Mesenchymal stem cell (in vitro differentiated cells and primary cell): Measurements from ENCODE around the gene PACSIN3.
"Not testable (repeated sequence)": the region's sequence is repeated elsewhere in the genome, so short reads cannot be mapped to it uniquely, and the experiment has no call there.

ENCODE experiments used
- DNase-seq: peaks from one replicate; pipeline ENCODE4 v3.0.0-alpha.2; 2013
- H2AFZ ChIP-seq: one replicate; pipeline ENCODE4 v1.6.1; 2013; ENCODE audit warnings: low read depth, mild to moderate bottlenecking, control low read depth, inconsistent platforms, low read length, moderate library complexity
- H2AK5ac ChIP-seq: 2 replicates; pipeline ENCODE4 v1.6.1; 2013; ENCODE audit warnings: low read length, moderate library complexity, mild to moderate bottlenecking, inconsistent platforms; ENCODE audit not compliant: severe bottlenecking
- H2BK120ac ChIP-seq: one replicate; pipeline ENCODE4 v1.6.1; 2013; ENCODE audit warnings: low read depth, mild to moderate bottlenecking, inconsistent platforms, low read length, moderate library complexity
- H2BK12ac ChIP-seq, 2 experiments: one replicate each; pipeline ENCODE4 v1.6.1; 2013; ENCODE audit warnings: inconsistent platforms in 2 of 2, low read length in 2 of 2, mild to moderate bottlenecking in 2 of 2, moderate library complexity in 2 of 2, control low read depth in 1 of 2
- H2BK15ac ChIP-seq: one replicate; pipeline ENCODE4 v1.6.1; 2013; ENCODE audit warnings: mild to moderate bottlenecking, low read depth, inconsistent platforms; ENCODE audit not compliant: poor library complexity, severe bottlenecking
- H2BK5ac ChIP-seq: 2 replicates; pipeline ENCODE4 v1.6.1; 2013; ENCODE audit warnings: low read depth, mild to moderate bottlenecking, low read length, control low read depth, inconsistent platforms; ENCODE audit not compliant: poor library complexity, severe bottlenecking
- H3K14ac ChIP-seq, 2 experiments: one replicate each; pipeline ENCODE4 v1.6.1; 2013; ENCODE audit warnings: inconsistent platforms in 2 of 2, low read length in 2 of 2, control low read depth in 1 of 2, mild to moderate bottlenecking in 1 of 2, moderate library complexity in 1 of 2
- H3K18ac ChIP-seq, 2 experiments: one replicate each; pipeline ENCODE4 v1.6.1; 2013; ENCODE audit warnings: inconsistent platforms in 2 of 2, low read length in 2 of 2, control low read depth in 1 of 2, low read depth in 1 of 2, mild to moderate bottlenecking in 1 of 2
- H3K23ac ChIP-seq, 2 experiments: one replicate each; pipeline ENCODE4 v1.6.1; 2013; ENCODE audit warnings: inconsistent platforms in 2 of 2, low read length in 2 of 2, mild to moderate bottlenecking in 2 of 2, moderate library complexity in 2 of 2, control low read depth in 1 of 2
- H3K27ac ChIP-seq: 2 replicates; pipeline ENCODE4 v1.5.1; 2013; ENCODE audit warnings: mild to moderate bottlenecking, moderate library complexity, low read length, control low read depth, inconsistent platforms; ENCODE audit not compliant: poor library complexity, severe bottlenecking
- H3K27me3 ChIP-seq, 2 experiments: 2 replicates each; pipeline versions ENCODE4 v1.6.1 to v1.7.0; 2013; ENCODE audit warnings: low read length in 2 of 2, mild to moderate bottlenecking in 2 of 2, moderate library complexity in 2 of 2, control low read depth in 1 of 2, inconsistent platforms in 1 of 2; ENCODE audit not compliant: control insufficient read depth in 1 of 2, insufficient read depth in 1 of 2
- H3K36me3 ChIP-seq, 2 experiments: 2 replicates each; pipeline versions ENCODE4 v1.6.1 to v1.7.0; 2013; ENCODE audit warnings: low read length in 2 of 2, control low read depth in 1 of 2, inconsistent platforms in 1 of 2, low read depth in 1 of 2, mild to moderate bottlenecking in 1 of 2; ENCODE audit not compliant: insufficient read depth in 2 of 2, control insufficient read depth in 1 of 2
- H3K4ac ChIP-seq, 2 experiments: one replicate each; pipeline ENCODE4 v1.6.1; 2013; ENCODE audit warnings: inconsistent platforms in 2 of 2, low read length in 2 of 2, mild to moderate bottlenecking in 2 of 2, moderate library complexity in 2 of 2, control low read depth in 1 of 2, low read depth in 1 of 2
- H3K4me1 ChIP-seq: 2 replicates; pipeline ENCODE4 v1.6.1; 2013; ENCODE audit warnings: low read depth, low read length, control low read depth; ENCODE audit not compliant: control insufficient read depth, insufficient read depth
- H3K4me2 ChIP-seq: 2 replicates; pipeline ENCODE4 v1.6.1; 2013; ENCODE audit warnings: low read length, mild to moderate bottlenecking, inconsistent platforms; ENCODE audit not compliant: poor library complexity, severe bottlenecking
- H3K4me3 ChIP-seq, 2 experiments: 2 replicates each; pipeline versions ENCODE4 v1.5.1 to v1.7.0; 2013; ENCODE audit warnings: low read length in 2 of 2, mild to moderate bottlenecking in 2 of 2, control low read depth in 1 of 2, low read depth in 1 of 2; ENCODE audit not compliant: insufficient read depth in 1 of 2
- H3K79me1 ChIP-seq: replicated peaks from 2 replicates; pipeline ENCODE4 v1.6.1; 2013; ENCODE audit warnings: mild to moderate bottlenecking, control low read depth, low read length, inconsistent platforms; ENCODE audit not compliant: poor library complexity, severe bottlenecking
- H3K9ac ChIP-seq: 2 replicates; pipeline ENCODE4 v1.7.0; 2013; ENCODE audit warnings: mild to moderate bottlenecking, low read length, moderate library complexity
- H3K9me3 ChIP-seq: 2 replicates; pipeline ENCODE4 v1.7.0; 2013; ENCODE audit warnings: mild to moderate bottlenecking, low read length; ENCODE audit not compliant: control insufficient read depth
- H4K8ac ChIP-seq: one replicate; pipeline ENCODE4 v1.6.1; 2013; ENCODE audit warnings: inconsistent platforms, mild to moderate bottlenecking, low read length, moderate library complexity
- H4K91ac ChIP-seq: one replicate; pipeline ENCODE4 v1.6.1; 2013; ENCODE audit warnings: mild to moderate bottlenecking, low read length, inconsistent platforms
- WGBS: methylation state at CpG from one replicate; pipeline ENCODE4 v1.1.7; 2013; ENCODE audit warnings: mixed read lengths; 5-methylcytosine and 5-hydroxymethylcytosine counted together

Gene PACSIN3

GRCh38 chr11:47212938-47213337 is 26.7 kb upstream of the PACSIN3 start:
- Histone ChIP-seq H4K8ac (no peak overlapping the region), H3K14ac (no peak overlapping the region), H3K18ac (no peak overlapping the region), H3K4ac (no peak overlapping the region), H3K79me1 (no peaks in the 10 kb centered on the region), H3K9me3 (no peaks in the 10 kb centered on the region), H2AFZ (no peak overlapping the region), H3K4me2 (no peak overlapping the region), H2BK120ac (no peak overlapping the region), H2AK5ac (no peak overlapping the region), H2BK15ac (no peak overlapping the region), H3K27me3 (no peaks in the 10 kb centered on the region), H4K91ac (no peak overlapping the region), H3K4me1 (peaks cover 9% of the 10 kb centered on the region), H2BK12ac (peak overlapping the region in 1 of 2 experiments; percentile 8), H3K36me3 (peaks cover 0 to 13% of the 10 kb centered on the region in 2 experiments), H2BK5ac (no peak overlapping the region), H3K27ac (no peak overlapping the region), H3K4me3 (no peak overlapping the region), H3K9ac (no peak overlapping the region), H3K23ac (no peak overlapping the region)
- WGBS: 95% methylated on average over 11 of the region's 12 CpGs
- no peak for DNase-seq

GRCh38 chr11:47208628-47209027 is 22.4 kb upstream of the PACSIN3 start:
- Histone ChIP-seq H3K9me3 (no peaks in the 10 kb centered on the region), H3K4me2 (no peak overlapping the region), H3K79me1 (no peaks in the 10 kb centered on the region), H3K27ac (no peak overlapping the region), H2BK15ac (no peak overlapping the region), H3K14ac (no peak overlapping the region), H3K4me3 (no peak overlapping the region), H3K27me3 (no peaks in the 10 kb centered on the region), H3K23ac (no peak overlapping the region), H2AK5ac (no peak overlapping the region), H4K91ac (no peak overlapping the region), H3K4me1 (no peaks in the 10 kb centered on the region), H2AFZ (no peak overlapping the region), H3K9ac (no peak overlapping the region), H2BK5ac (no peak overlapping the region), H2BK120ac (no peak overlapping the region), H3K18ac (no peak overlapping the region), H3K36me3 (no peaks in the 10 kb centered on the region), H2BK12ac (no peak overlapping the region), H4K8ac (no peak overlapping the region), H3K4ac (no peak overlapping the region)
- WGBS: 96% methylated on average over 5 of the region's 5 CpGs
- DNase-seq: no peak

GRCh38 chr11:47208008-47208552 is 21.8 kb upstream of the PACSIN3 start:
- WGBS: 96% methylated on average over 13 of the region's 13 CpGs
- not testable (repeated sequence) for H3K79me1 ChIP-seq, H2AFZ ChIP-seq

GRCh38 chr11:47207459-47207858 is 21.2 kb upstream of the PACSIN3 start:
- Histone ChIP-seq H3K4me2 (no peak overlapping the region), H3K27me3 (peaks cover 0 to 3% of the 10 kb centered on the region in 2 experiments), H3K9ac (no peak overlapping the region), H3K14ac (peak overlapping the region in 1 of 2 experiments; percentile 5), H3K4me3 (no peak overlapping the region), H3K23ac (no peak overlapping the region), H2BK12ac (no peak overlapping the region), H2AK5ac (no peak overlapping the region), H3K4ac (no peak overlapping the region), H3K4me1 (no peaks in the 10 kb centered on the region), H2BK120ac (no peak overlapping the region), H4K8ac (no peak overlapping the region), H3K36me3 (no peaks in the 10 kb centered on the region), H3K18ac (peak overlapping the region in 1 of 2 experiments; percentile 7), H2AFZ (no peak overlapping the region), H4K91ac (no peak overlapping the region), H2BK15ac (no peak overlapping the region), H3K9me3 (no peaks in the 10 kb centered on the region), H3K79me1 (no peaks in the 10 kb centered on the region), H2BK5ac (no peak overlapping the region), H3K27ac (no peak overlapping the region)
- 89% methylated on average over 6 of the region's 6 CpGs for whole genome bisulfite sequencing
- DNase-seq: no peak

More at GRCh38 chr11:47208008-47208552, 21.8 kb upstream of the PACSIN3 start:
- not testable (repeated sequence) for H3K4me3 ChIP-seq, H3K36me3 ChIP-seq, H2BK120ac ChIP-seq, DNase-seq, H3K4me1 ChIP-seq, H3K9ac ChIP-seq, H3K4me2 ChIP-seq, H3K9me3 ChIP-seq, H3K18ac ChIP-seq, H3K27me3 ChIP-seq, H3K23ac ChIP-seq, H3K14ac ChIP-seq, H4K91ac ChIP-seq, H3K27ac ChIP-seq, H2BK5ac ChIP-seq, H4K8ac ChIP-seq, H3K4ac ChIP-seq, H2BK15ac ChIP-seq, H2AK5ac ChIP-seq, H2BK12ac ChIP-seq
